AG09309 (cell line): ENCODE measurements around the gene TSPO.

ENCODE experiments used
- DNase-seq: peaks from one replicate; pipeline ENCODE4 v3.0.0-alpha.2; 2010; ENCODE audit warnings: low read depth
- H3K4me3 ChIP-seq: 2 replicates; pipeline ENCODE4 v1.5.1; 2011; ENCODE audit warnings: mild to moderate bottlenecking, low read depth, low read length, moderate library complexity; ENCODE audit not compliant: control insufficient read depth
- CTCF ChIP-seq: IDR thresholded peaks from 2 replicates; pipeline ENCODE4 v1.5.1; 2011; ENCODE audit warnings: mild to moderate bottlenecking, low read depth, low read length, inconsistent platforms; ENCODE audit not compliant: insufficient read depth, control insufficient read depth; ENCODE audit errors: missing control alignments

The TSPO gene

GRCh38 chr22:43167001-43167589, 15.7 kb downstream of the TSPO start:
- DNase-seq: no peak
- no peak for TF ChIP-seq CTCF
- H3K4me3 ChIP-seq: no peak overlapping the region

GRCh38 chr22:43168471-43169309, 17.3 kb downstream of the TSPO start:
- H3K4me3 ChIP-seq: no peak overlapping the region
- DNase-seq: no peak
- TF ChIP-seq CTCF: no peak

DNA sequence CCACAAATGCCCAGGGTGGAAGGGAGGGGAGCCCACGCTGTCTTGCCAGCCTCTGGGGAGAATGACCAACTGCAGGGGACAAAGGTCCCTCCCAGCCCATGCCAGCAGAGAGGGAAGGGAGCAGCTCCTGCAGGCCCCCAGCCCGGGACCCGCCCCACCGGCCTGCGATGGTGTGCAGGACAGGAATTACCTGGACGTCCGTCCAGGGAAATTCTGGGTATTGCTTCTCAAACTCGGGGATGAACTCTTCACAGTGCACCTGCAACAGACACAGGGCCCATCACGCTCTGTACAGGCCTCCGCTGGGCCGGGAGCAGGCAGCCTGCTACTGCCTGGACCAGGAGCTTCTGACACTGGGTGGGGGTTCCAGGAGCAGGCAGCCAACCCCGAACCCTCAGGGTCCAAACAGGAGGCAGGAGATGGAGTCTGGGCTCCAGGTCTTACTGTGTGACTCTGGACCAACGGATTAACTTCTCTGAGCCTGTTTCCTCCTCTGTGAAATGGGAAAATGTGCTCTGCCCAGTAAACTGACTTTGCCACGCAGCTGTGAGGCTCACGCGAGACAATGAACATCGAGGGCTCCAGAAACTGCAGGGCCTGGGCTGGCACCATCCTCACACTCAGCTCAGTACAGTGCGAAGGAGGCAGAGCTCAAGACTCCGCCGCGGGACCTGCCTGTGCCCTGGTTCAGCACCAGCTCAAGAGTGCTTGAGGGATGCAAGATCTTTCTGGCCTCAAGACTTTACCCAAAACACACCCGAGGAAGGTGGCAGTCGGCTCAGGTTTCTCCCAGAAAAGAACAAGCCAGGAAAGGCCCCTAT, 18.2 kb downstream of the TSPO start:
- no peak for DNase-seq
- TF ChIP-seq CTCF: no peak
- H3K4me3 ChIP-seq: no peak overlapping the region

GRCh38 chr22:43170131-43170480, 18.7 kb downstream of the TSPO start:
- TF ChIP-seq CTCF: no peak
- H3K4me3 ChIP-seq: no peak overlapping the region
- no peak for DNase-seq

DNA sequence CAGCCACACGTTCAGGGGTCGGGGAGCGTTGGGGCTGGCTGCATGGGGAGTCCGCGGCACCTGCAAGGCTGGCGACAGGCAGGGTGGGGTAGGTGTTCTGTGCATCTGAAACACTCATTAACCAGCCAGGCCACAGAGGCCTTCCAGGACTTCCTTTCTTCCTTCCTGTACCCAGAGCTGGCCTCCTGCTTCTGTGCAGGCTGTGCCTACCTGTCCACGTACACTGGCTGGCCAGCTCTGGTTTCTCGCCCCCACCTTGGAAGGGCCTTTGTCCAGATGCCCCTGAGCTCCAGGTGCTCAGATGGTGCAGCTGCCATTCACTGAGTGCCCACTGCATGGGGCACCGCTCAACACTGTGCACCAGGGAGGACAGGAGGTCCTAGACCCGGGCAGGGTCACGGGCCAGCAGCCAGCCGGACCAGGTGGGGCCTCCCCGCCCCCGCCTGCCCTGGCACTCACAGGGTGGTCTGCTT, 19.7 kb downstream of the TSPO start:
- DNase-seq: no peak
- no peak overlapping the region for H3K4me3 ChIP-seq
- no peak for TF ChIP-seq CTCF

DNA sequence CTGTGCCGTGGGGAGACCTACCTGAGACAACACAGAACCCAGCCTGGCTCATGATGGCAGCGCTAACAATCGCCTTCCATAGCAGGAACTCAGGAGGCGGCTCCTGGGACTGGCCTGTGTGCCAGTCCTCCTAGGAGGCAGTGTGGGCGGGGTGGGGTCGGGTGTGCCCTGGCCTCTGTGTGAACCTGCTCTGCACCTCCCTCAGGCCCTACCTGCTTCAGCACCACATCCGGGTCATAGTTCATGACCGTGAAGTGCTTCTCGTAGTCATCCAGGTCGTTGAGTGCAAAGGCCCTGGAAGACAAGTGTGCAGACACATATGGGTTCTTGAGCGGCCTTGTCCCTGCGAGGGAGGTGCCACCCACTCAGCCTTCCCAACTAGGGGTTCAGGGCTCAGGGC, 20.2 kb downstream of the TSPO start:
- no peak for TF ChIP-seq CTCF
- DNase-seq: no peak
- H3K4me3 ChIP-seq: no peak overlapping the region
